ENCODE data around the gene EMC6. TPM values are rescaled to one million over a fixed set of nuclear protein-coding genes. Genes with fewer than 3 reads are reported as not detected.

The EMC6 gene
- total RNA-seq, 1 donor from 2014 or later = 43.8 TPM

DNA sequence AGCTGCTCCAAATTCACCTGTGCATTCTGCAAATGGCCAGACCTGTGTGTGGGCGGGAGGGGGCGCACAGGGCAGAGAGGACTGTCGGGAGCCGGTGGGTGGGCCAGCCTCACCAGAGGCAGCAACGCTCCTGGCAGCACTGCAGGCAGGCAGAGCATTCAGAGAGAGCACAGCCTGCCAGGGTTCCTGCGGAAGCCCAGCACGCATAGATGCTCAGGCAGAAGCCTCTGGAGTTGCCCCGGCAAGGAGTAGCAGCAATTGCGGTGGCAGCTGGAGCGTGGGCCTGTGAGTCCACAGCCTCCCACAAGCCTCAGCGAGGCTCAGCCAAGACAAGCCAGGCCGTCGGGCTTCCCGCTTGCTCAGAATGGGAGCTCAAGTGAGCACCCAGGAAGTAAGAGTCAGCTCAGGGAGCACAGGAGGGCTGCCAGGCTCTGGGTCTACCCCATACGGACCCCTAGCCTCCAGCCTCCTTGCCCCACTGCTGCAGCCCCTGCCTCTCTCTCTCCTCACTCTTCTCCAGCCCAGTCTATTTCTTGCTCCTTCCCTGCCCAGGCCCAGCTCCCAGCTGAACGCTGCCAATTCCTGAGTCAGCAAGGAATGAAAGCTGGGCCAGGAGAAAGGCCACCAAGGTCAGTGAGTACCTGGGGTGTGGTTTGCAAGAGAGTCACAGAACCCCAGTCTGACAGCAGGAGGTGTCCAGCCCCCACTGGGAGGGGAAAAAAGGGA is 9.6 kb downstream of the EMC6 start:
- Mint-ChIP-seq H3K4me1 (ENCODE audit: unreplicated experiment) (no peaks in the 10 kb centered on the region), H3K36me3 (ENCODE audit: unreplicated experiment) (no peaks in the 10 kb centered on the region), H3K4me3 (ENCODE audit: unreplicated experiment) (no peak overlapping the region), H3K27me3 (ENCODE audit: unreplicated experiment) (no peaks in the 10 kb centered on the region), H3K9me3 (ENCODE audit: unreplicated experiment) (no peaks in the 10 kb centered on the region), H3K27ac (ENCODE audit: unreplicated experiment) (no peak overlapping the region)
- TF ChIP-seq, protein P1, sequence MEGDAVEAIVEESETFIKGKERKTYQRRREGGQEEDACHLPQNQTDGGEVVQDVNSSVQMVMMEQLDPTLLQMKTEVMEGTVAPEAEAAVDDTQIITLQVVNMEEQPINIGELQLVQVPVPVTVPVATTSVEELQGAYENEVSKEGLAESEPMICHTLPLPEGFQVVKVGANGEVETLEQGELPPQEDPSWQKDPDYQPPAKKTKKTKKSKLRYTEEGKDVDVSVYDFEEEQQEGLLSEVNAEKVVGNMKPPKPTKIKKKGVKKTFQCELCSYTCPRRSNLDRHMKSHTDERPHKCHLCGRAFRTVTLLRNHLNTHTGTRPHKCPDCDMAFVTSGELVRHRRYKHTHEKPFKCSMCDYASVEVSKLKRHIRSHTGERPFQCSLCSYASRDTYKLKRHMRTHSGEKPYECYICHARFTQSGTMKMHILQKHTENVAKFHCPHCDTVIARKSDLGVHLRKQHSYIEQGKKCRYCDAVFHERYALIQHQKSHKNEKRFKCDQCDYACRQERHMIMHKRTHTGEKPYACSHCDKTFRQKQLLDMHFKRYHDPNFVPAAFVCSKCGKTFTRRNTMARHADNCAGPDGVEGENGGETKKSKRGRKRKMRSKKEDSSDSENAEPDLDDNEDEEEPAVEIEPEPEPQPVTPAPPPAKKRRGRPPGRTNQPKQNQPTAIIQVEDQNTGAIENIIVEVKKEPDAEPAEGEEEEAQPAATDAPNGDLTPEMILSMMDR (IDR thresholded peaks at IDR 0.05) = no peak
- no peak for DNase-seq (ENCODE audit: extremely low spot score, unreplicated experiment)

DNA sequence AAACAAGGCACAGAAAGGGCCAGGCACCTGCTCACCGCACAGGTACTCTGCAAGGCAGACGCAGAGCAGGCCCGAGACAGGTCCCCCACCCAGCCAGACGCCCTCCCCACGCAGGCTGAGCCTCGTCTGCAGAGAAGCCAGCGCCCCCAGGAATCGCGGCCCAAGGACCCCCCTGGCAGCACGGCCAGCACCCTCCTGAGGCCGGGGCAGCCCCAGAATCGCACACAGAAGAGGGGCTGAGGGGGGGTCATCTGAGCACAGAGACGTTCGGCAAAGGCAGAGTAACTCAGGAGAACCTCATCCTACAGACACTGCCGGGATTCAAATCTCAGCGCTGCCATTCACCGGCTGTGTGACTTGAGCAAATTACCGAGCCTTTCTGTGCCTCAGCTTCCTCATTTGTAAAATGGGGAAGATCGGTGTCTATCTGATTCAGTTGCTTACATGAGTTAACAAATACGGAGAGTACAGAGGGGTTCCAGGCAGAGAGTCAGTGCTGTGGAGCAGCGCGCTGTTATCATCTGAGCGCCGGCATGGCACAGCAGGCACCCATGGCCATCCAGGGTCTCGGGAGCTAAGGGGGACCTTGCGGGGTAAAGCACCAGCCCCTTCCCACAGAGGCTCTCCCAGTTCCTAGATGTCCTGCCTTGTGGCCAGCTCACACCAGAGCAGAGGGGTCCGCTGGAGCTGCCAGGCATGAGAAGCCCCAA is 10.4 kb downstream of the EMC6 start:
- H3K27ac Mint-ChIP-seq (ENCODE audit: unreplicated experiment) = no peak overlapping the region
- no peak overlapping the region for H3K4me3 Mint-ChIP-seq (ENCODE audit: unreplicated experiment)
- no peaks in the 10 kb centered on the region for H3K27me3 Mint-ChIP-seq (ENCODE audit: unreplicated experiment)
- DNase-seq (ENCODE audit: extremely low spot score, unreplicated experiment) = no peak
- TF ChIP-seq, protein P1 (IDR thresholded peaks at IDR 0.05) = no peak
- no peaks in the 10 kb centered on the region for H3K9me3 Mint-ChIP-seq (ENCODE audit: unreplicated experiment)
- H3K36me3 Mint-ChIP-seq (ENCODE audit: unreplicated experiment) = no peaks in the 10 kb centered on the region
- no peaks in the 10 kb centered on the region for H3K4me1 Mint-ChIP-seq (ENCODE audit: unreplicated experiment)

DNA sequence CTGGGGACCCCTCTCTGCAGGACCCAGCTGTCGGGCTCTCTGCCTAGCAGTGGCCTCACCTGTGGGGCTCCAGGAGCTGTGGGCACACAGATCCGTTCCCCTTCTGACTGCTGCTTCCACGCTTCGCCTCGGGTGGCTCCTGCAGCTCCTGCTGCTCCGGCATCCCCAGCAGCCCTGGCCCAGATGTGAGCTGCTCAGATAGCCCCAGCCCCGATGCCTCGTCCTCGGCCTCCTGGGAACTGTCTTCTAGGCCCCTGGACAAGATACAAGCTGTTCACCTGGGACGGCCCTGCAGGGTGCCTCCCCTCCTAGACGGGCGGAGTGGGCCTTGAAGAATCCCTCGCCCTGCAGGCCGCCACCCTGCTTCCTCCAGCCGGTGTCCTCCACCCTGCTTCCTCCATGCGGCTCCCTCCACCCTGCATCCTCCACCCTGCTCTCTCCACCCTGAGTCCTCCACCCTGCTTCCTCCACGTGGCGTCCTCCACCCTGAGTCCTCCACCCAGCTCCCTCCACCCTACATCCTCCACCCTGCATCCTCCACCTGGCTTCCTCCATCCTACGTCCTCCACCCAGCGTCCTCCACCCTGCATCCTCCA is 11.0 kb downstream of the EMC6 start:
- no peaks in the 10 kb centered on the region for H3K27me3 Mint-ChIP-seq (ENCODE audit: unreplicated experiment)
- H3K36me3 Mint-ChIP-seq (ENCODE audit: unreplicated experiment) = no peaks in the 10 kb centered on the region
- H3K9me3 Mint-ChIP-seq (ENCODE audit: unreplicated experiment) = no peaks in the 10 kb centered on the region
- TF ChIP-seq, protein P1 (IDR thresholded peaks at IDR 0.05) = no peak
- H3K4me1 Mint-ChIP-seq (ENCODE audit: unreplicated experiment) = no peaks in the 10 kb centered on the region
- H3K4me3 Mint-ChIP-seq (ENCODE audit: unreplicated experiment) = no peak overlapping the region
- no peak for DNase-seq (ENCODE audit: extremely low spot score, unreplicated experiment)
- no peak overlapping the region for H3K27ac Mint-ChIP-seq (ENCODE audit: unreplicated experiment)

DNA sequence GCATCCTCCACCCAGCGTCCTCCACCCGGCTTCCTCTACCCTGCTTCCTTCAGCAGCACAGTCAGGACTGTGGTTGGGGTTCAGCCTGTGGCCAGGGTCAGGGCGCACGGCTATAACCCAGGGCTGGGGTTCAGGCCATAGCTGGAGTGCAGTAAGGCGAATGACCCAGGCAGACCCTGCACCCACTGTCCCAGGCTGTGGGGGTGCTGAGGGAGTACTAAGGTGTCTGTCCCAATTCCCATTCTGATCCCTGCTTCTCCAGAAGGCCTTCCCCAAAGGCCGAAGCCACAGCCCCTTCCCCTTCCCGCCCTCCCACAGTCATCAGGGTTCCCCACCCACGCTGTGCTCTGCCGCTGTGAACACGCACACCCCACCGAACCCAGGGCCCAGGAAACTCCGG is 12.4 kb downstream of the EMC6 start:
- Mint-ChIP-seq H3K4me1 (ENCODE audit: unreplicated experiment) (no peaks in the 10 kb centered on the region), H3K27me3 (ENCODE audit: unreplicated experiment) (no peaks in the 10 kb centered on the region), H3K4me3 (ENCODE audit: unreplicated experiment) (no peak overlapping the region)

More for the DNA sequence above, 12.4 kb downstream of the EMC6 start:
- DNase-seq (ENCODE audit: extremely low spot score, unreplicated experiment) = no peak
- Mint-ChIP-seq H3K36me3 (ENCODE audit: unreplicated experiment) (no peaks in the 10 kb centered on the region), H3K9me3 (ENCODE audit: unreplicated experiment) (no peaks in the 10 kb centered on the region), H3K27ac (ENCODE audit: unreplicated experiment) (no peak overlapping the region)
- TF ChIP-seq, protein P1 (IDR thresholded peaks at IDR 0.05) = no peak
